ENCODE data around the gene CIZ1.
A peak's percentile ranks its signal among the peaks of the same experiment; 100 is the strongest.

CIZ1 gene

GRCh38 chr9:128175102-128175563 is 16.2 kb downstream of the CIZ1 start:
- H3K4me3 ChIP-seq (ENCODE audit: control insufficient read depth, low read depth, low read length), result no peak overlapping the region
- peak; percentile 58 for DNase-seq (ENCODE audit: low read depth)
- TF ChIP-seq CTCF (conservative IDR thresholded peaks at IDR 0.05; ENCODE audit: control insufficient read depth, insufficient read depth, low read depth, low read length), result no peak

- no peak for DNase-seq (ENCODE audit: low read depth)
- TF ChIP-seq CTCF (conservative IDR thresholded peaks at IDR 0.05; ENCODE audit: control insufficient read depth, insufficient read depth, low read depth, low read length), result no peak
- H3K4me3 ChIP-seq (ENCODE audit: control insufficient read depth, low read depth, low read length), result no peak overlapping the region
Measured at GRCh38 chr9:128174062-128174461, 17.3 kb downstream of the CIZ1 start.

- DNase-seq (ENCODE audit: low read depth), result no peak
- no peak for TF ChIP-seq CTCF (conservative IDR thresholded peaks at IDR 0.05; ENCODE audit: control insufficient read depth, insufficient read depth, low read depth, low read length)
Measured at GRCh38 chr9:128169925-128170324, 21.4 kb downstream of the CIZ1 start.

GRCh38 chr9:128169492-128169891 is 21.9 kb downstream of the CIZ1 start:
- TF ChIP-seq CTCF (conservative IDR thresholded peaks at IDR 0.05; ENCODE audit: control insufficient read depth, insufficient read depth, low read depth, low read length), result no peak
- no peak overlapping the region for H3K4me3 ChIP-seq (ENCODE audit: control insufficient read depth, low read depth, low read length)
- no peak for DNase-seq (ENCODE audit: low read depth)

More at GRCh38 chr9:128169925-128170324, 21.4 kb downstream of the CIZ1 start:
- no peak overlapping the region for H3K4me3 ChIP-seq (ENCODE audit: control insufficient read depth, low read depth, low read length)

GRCh38 chr9:128168731-128169308 is 22.6 kb downstream of the CIZ1 start:
- no peak overlapping the region for H3K4me3 ChIP-seq (ENCODE audit: control insufficient read depth, low read depth, low read length)
- no peak for TF ChIP-seq CTCF (conservative IDR thresholded peaks at IDR 0.05; ENCODE audit: control insufficient read depth, insufficient read depth, low read depth, low read length)
- no peak for DNase-seq (ENCODE audit: low read depth)

- H3K4me3 ChIP-seq (ENCODE audit: control insufficient read depth, low read depth, low read length), result no peak overlapping the region
- no peak for TF ChIP-seq CTCF (conservative IDR thresholded peaks at IDR 0.05; ENCODE audit: control insufficient read depth, insufficient read depth, low read depth, low read length)
- DNase-seq (ENCODE audit: low read depth), result no peak
Measured at GRCh38 chr9:128167209-128167608, 24.2 kb downstream of the CIZ1 start.

GRCh38 chr9:128166169-128166568 is 25.2 kb downstream of the CIZ1 start:
- TF ChIP-seq CTCF (conservative IDR thresholded peaks at IDR 0.05; ENCODE audit: control insufficient read depth, insufficient read depth, low read depth, low read length), result no peak
- no peak overlapping the region for H3K4me3 ChIP-seq (ENCODE audit: control insufficient read depth, low read depth, low read length)
- no peak for DNase-seq (ENCODE audit: low read depth)
